C4-2B (cell line): ENCODE measurements around the gene RPS27A.
"Not testable (repeated sequence)": the region's sequence is repeated elsewhere in the genome, so short reads cannot be mapped to it uniquely, and the experiment has no call there.

Experiments used
- H3K27ac ChIP-seq: fragments of 450-650 bp; 2 replicates; pipeline ENCODE4 v1.5.1; 2017
- CTCF ChIP-seq: fragments of 450-650 bp; conservative IDR thresholded peaks from 2 replicates; pipeline ENCODE4 v1.5.1; 2017; ENCODE audit warnings: mild to moderate bottlenecking
- ZFX ChIP-seq: fragments of 450-650 bp; IDR thresholded peaks from 2 replicates; pipeline ENCODE4 v1.6.1; 2017

Gene RPS27A

GRCh38 chr2:55231546-55232083, 873 bp upstream of the RPS27A start:
- H3K27ac ChIP-seq, result peak overlapping the region; percentile 93
- no peak for TF ChIP-seq ZFX
- TF ChIP-seq CTCF, result no peak

- TF ChIP-seq ZFX, result no peak
- TF ChIP-seq CTCF, result no peak
- peak overlapping the region; percentile 93 for H3K27ac ChIP-seq
Measured at GRCh38 chr2:55232863-55233657, 572 bp downstream of the RPS27A start.

- H3K27ac ChIP-seq, result peak overlapping the region; percentile 93
- TF ChIP-seq ZFX, result no peak
- TF ChIP-seq CTCF, result no peak
Measured at GRCh38 chr2:55233658-55233940, 1.1 kb downstream of the RPS27A start.

- no peak overlapping the region for H3K27ac ChIP-seq
- no peak for TF ChIP-seq CTCF
- TF ChIP-seq ZFX, result no peak
Measured at GRCh38 chr2:55235724-55236538, 3.4 kb downstream of the RPS27A start.

- no peak overlapping the region for H3K27ac ChIP-seq
Measured at GRCh38 chr2:55236992-55237543, 4.6 kb downstream of the RPS27A start.

GRCh38 chr2:55239656-55240222, 7.3 kb downstream of the RPS27A start:
- TF ChIP-seq CTCF (no peak), ZFX (no peak)
- H3K27ac ChIP-seq, result peak overlapping the region; percentile 66

More at GRCh38 chr2:55236992-55237543, 4.6 kb downstream of the RPS27A start:
- TF ChIP-seq ZFX (no peak), CTCF (no peak)

GRCh38 chr2:55241582-55241981, 9.1 kb downstream of the RPS27A start:
- H3K27ac ChIP-seq, result not testable (repeated sequence)
